ENCODE results near the gene ARHGEF16.

The ARHGEF16 gene

DNA sequence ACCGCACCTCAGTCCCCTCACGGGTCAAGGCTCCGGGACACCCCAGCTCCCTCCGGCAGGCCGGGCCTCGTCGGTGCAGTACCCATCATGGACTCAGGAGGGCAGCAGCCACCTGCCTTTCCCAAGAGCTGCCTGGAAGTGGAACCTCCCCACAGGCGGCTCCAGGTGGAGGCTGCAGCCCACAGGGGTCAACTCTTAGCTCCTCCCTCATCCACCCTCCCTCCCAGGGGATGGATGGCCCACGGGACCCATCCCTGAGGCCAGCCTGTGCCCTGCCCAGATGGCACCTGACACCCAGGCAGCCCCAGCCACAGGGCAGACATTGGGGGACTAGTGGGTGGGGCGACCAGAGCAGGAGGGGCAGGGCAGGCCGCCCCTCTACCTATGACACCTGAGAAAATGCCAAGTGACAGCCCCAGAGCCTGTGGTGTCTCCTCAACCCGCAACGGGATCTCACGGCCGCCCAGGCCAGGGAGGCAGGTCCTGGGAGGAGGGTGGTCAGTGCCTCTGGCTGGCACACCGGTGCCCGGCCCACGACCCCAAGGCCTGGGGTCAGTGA lies 1.2 kb upstream of the ARHGEF16 start:
- TF ChIP-seq, protein P1, sequence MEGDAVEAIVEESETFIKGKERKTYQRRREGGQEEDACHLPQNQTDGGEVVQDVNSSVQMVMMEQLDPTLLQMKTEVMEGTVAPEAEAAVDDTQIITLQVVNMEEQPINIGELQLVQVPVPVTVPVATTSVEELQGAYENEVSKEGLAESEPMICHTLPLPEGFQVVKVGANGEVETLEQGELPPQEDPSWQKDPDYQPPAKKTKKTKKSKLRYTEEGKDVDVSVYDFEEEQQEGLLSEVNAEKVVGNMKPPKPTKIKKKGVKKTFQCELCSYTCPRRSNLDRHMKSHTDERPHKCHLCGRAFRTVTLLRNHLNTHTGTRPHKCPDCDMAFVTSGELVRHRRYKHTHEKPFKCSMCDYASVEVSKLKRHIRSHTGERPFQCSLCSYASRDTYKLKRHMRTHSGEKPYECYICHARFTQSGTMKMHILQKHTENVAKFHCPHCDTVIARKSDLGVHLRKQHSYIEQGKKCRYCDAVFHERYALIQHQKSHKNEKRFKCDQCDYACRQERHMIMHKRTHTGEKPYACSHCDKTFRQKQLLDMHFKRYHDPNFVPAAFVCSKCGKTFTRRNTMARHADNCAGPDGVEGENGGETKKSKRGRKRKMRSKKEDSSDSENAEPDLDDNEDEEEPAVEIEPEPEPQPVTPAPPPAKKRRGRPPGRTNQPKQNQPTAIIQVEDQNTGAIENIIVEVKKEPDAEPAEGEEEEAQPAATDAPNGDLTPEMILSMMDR (conservative IDR thresholded peaks at IDR 0.05): peak; percentile 97
- peak overlapping the region; percentile 94 for H3K27ac ChIP-seq

DNA sequence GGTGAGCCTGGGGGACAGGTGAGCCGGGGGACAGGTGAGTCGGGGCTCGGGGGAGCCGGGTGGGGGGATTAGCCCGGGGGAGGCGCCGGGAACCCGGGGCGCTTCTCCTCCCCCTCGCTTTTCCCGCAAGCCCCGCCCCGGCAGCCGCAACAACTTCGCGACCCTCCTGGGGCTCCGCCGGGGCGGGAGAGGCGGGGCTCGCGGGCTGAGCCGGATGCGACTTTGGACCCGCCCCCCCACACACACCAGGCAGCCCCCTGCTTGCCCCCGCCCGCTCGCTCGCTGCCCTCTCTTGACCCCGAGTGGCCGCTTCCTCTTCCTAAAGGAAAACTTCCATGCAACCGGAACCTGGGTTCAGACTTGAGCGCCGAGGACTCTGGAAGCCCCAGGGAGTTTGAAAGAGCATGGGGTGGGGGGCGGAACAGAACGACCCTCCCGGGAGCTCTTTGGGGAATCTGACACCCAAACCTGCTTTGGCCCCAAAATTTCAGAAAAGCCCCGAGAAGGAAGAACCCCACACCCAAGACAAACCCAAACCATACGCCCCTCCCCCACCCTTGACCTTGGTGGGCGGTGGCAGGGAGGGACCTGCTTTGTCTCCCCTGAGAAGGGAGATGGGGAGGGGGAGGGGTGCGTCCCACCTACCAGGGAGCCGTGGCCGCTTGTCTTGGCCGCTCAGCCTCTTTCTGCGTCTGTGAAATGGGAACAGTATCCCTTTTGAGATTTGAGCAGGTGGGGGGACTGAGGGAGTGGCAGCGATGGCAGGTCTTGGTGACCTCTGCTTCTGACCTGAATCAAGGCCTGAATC lies 550 bp downstream of the ARHGEF16 start:
- TF ChIP-seq, protein P1 (conservative IDR thresholded peaks at IDR 0.05): no peak
- H3K27ac ChIP-seq: peak overlapping the region; percentile 94

DNA sequence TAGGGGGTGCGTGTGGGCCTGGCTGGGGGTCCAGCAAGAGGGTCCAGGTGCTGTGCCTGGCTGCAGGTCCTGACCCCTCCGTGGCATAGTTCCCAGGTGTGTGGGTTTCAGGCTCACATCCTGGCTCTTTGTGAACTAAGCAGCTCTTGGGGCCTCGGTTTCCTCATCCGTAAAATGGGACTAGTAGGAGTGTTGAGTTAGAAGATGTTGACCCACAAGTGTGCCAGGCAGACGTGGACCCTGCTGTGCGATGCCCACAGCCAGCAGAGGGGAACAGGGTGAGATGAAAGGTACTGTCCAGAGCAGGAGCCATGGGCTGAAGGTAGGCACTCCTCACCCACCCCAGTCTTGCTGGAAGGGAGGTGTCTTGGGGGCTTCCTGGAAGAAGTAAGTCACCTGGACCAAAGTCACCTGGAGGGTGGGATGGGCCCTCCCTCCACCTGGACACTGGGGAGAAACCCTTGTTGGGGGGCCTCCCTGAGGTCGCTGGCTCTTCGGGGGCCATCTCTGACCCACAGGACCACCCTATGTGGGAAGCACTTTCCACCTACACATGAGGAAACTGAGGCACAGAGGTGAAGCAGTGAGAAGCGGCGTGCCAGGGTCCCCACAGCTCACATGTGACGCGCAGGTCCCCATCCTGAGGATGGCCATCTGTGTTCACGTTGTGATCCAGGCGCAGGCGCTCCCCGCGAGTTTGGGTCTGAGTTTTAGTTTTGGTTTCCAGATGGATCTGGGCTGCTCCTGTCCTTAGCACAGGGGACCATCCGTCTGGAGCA lies 1.4 kb downstream of the ARHGEF16 start:
- TF ChIP-seq, protein P1 (conservative IDR thresholded peaks at IDR 0.05): no peak
- H3K27ac ChIP-seq: peak overlapping the region; percentile 94

DNA sequence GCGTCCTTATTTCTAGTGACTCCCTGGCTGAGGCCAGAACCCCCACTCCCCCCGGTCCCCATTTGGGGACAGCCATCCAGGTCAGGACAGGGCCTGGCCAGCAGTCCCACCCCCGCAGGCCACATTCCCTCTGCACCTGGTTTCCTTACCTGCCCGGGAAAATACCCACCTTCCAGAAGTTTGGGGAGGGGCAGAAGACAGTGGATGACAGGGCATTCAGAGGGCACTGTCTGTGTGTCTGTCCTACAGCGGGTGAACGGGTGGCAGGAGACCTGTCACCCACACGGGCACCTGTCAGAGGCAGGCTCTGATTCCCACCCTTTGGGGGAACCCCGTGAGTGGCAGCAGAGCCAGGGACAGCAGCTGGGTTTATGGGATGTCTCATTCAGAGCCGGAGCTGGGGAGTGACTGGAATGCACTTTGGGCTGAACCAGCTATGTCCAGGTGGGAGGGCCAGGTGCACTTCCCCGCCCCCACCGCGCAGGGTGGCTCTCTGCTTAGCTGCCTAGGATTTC lies 2.0 kb downstream of the ARHGEF16 start:
- H3K27ac ChIP-seq: peak overlapping the region; percentile 8; the same call in 1 of the 2 replicates
- TF ChIP-seq, protein P1 (conservative IDR thresholded peaks at IDR 0.05): no peak

DNA sequence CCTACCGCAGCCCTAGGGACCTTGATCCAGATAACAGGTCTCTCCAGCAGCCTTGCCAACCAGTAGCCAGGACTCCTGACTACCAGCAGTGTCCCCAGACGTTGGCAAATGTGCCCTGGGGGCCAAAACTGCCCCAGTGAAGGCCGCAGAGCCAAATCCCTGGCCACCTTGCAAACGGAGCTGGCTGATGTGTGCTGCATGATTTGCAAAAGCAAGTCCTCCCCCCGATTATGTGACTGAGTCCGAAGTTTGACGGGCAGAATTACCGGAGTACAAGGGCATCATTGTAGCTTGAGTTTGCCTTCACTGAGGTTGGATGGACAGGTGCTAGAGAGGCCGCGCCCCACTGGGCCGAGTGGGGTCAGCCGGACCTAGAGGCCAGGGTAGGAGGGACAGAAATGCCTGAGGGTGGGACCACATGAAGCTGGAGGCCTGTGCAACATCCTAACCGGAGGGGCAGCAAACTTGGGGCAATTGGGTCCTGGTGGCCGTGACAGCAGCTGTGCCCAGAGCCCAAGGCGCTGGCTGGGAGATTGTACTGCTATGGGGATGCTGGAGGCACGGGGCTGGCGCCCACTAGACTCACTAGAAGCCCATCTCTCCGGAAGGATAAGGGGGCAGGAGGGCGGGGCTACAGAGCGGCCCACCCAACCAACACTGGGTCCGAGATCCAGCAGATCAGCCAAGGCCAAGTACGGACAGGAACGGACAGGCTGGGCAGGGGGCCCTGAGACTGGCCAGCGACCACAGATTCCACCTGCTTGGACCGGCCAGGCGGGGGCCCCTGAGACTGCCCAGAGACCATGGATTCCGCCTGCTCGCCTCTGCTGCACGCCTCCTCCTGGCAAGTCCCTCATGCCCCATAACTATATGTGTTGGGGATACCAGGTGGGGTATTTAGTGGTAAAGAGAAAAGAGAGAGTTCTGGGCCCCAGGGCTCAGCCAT lies 2.8 kb downstream of the ARHGEF16 start:
- TF ChIP-seq, protein P1 (conservative IDR thresholded peaks at IDR 0.05): no peak
- peak overlapping the region; percentile 8; the same call in 1 of the 2 replicates for H3K27ac ChIP-seq

DNA sequence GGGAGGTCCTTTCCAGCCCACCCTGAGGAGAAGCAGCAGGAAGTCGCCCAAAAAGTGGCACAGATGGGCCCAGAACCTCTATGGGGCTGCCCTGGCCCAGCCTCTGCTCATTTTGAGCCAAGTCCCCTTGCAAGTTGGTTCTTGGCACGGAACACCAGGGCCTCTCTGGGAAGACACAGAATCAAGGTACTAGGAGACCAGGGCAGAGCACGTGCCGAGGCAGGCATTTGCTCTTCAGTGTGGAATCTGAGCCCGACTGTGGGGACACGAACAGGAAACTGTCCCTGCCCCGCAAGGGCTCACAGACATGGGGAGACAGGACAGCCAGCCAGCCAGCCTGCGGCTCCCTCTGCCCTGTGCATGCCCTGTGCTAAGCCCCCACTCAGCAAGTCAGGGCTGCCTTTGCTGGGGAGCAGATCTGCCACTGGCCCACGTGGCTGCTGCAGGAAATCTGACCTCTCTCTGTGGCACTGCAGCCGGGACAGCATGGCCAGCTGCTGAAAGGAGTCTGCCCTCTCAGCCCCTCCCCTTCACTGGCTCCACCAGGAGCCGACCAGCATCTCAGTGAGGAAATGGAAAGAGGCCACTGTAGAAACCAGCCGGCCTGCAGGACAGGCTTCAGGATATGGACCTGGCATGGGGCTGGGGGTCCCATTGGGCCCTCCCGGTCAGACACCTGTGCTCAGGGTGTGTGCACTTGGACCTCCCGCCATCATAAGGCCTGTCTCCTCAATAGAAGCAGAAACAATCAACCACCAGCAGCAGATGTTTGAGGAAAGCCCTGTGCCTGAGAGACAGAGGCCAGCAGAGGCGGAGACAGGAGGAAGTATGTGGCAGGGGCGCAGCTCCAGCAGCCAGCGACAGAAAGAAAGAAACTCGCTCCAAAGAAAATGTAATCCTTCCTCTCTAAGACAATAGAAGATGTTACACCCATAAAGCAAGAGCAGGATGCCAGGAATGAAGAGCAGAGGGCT lies 3.7 kb downstream of the ARHGEF16 start:
- H3K27ac ChIP-seq: peak overlapping the region; percentile 11
- TF ChIP-seq, protein P1 (conservative IDR thresholded peaks at IDR 0.05): no peak
